Eye (tissue), 1 donor: ENCODE results near the gene FGFBP2.

Source experiments
- DNase-seq: peaks from one replicate; pipeline ENCODE4 v3.0.0-alpha.2; 2015

The FGFBP2 gene

DNA sequence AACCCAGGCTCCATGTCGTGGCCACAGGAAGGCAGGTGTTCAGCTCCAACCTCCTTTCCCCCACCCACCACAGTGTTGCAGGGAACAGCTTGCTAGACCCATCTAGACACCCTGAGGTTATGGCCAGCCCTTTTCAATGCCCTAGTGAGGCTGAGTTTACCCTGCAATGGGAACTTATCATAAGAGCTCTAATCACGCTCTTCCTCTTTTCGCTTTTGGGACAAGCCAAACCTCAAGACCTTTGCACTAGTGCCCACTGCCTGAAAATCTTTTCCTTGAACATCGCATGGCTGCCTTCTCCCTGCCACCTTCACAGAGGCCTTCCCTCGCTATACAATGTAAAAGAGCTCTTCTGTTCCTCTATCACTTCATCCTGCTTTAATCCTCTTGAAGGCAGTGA is 2.4 kb upstream of the FGFBP2 start:
- DNase-seq: no peak

- no peak for DNase-seq
Measured at GRCh38 chr4:15964159-15964558, 1.2 kb upstream of the FGFBP2 start.

GRCh38 chr4:15963576-15963975 is 601 bp upstream of the FGFBP2 start:
- no peak for DNase-seq

DNA sequence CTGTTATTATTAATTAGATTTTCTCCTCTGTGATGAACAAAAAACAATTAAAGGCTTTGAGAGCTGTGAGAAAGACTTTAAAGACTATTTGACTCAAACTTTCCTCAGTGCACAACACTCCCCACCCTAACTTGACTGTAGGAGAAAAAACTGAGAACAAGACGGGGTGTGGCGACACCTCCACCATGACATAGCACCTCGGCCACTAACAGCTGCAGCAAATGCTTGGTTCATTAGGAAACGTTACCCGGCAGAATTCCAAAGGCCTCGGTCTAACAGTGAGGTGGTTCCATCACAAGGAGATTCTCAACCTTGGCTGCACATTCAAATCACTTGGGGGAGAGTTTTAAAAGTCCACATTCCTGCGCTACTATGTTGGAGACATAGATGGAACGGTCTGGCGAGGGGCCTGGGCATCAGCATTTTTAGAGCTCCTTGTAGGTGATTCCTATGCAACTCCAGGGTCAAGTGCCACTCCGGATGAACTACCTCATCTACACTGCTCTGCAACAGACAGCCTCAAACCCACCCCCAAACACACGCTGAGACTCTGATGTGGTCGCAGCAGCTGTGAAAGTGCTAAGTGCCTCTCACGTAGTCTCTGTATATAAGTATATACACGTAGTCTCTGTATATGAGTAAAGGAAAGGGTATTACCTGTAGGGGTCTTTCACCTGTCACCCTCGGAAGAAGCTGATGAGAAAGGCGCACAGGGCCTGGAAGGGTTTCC is 1.0 kb downstream of the FGFBP2 start:
- no peak for DNase-seq

DNA sequence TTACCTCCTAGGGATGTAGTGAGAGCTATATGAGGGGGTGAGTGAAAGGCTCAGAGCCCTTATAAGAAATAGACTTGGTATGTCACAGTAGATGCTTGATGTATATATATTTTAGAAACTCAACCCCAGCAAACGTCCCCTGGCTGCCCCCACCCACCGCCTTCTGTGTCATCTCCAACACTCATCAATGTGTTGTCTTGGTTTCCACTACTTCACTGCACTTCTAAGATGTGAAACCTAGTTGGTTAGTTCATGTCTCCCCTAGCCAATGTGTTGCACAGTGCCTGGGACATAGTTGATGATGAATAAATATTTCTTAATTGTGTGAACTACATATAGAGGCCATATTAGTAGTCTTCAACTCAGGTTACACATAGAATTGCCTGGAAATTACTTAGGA is 4.4 kb downstream of the FGFBP2 start:
- no peak for DNase-seq

GRCh38 chr4:15956179-15956850 is 6.7 kb downstream of the FGFBP2 start:
- peak; percentile 74 for DNase-seq

- no peak for DNase-seq
Measured at GRCh38 chr4:15955670-15956069, 7.3 kb downstream of the FGFBP2 start.

GRCh38 chr4:15953625-15954024 is 9.3 kb downstream of the FGFBP2 start:
- DNase-seq: no peak

DNA sequence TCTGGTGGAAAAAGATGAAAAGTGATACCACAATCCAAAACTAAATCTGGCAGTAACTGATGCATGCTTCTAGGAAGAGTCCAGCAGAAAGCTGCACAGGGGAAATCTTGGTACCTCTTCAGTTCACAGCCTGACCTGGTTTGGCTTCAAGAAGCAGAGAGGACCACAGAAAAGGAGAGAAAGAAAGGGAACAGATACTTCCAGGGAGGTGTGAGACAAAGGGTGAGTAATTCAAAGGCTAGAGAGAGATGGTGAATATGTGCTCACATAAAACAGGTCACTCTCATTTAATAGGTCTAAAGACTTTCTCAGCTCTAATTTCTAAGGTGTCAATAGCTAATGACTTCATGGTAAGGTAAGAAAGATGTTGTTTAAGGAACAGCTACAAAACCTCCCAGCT is 11.2 kb downstream of the FGFBP2 start:
- DNase-seq: no peak

DNA sequence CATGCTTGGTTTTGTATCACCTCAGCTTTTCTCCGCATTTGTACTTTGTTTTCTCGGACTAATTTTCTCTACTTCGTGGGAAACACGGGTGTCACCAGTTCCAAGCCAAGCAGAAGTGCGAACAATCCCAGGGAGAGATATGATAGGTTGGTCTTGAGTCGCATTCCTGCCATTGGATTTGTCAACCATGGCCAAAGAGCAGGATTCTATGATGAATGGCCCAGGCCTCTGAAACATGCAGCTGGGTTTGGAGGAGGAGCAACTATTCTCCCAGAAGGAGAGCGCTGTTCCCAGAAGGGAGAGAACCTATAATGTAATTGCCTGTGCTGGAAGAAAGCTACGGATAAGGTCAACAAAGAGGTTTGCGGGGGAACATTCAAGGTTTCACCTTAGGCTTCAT is 14.1 kb downstream of the FGFBP2 start:
- DNase-seq: no peak

DNA sequence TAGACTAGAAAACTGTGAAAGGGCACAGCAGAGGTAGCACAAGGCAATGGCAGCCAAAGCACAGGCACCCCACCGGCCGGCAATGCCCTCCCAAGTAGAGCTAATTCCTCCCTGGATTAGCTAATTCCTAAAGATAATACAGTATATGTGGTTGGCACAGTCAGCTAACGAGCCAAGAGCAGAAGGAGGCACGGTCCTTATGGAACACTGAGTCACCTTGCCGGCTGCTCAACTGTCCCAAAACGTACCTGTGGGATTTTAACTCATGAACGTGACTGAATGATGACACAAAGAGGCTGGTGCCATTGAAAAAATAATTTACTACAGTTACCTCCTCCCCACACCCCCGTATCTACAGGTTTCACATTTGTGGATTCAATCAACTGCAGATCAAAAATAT is 15.3 kb downstream of the FGFBP2 start:
- DNase-seq: no peak

DNA sequence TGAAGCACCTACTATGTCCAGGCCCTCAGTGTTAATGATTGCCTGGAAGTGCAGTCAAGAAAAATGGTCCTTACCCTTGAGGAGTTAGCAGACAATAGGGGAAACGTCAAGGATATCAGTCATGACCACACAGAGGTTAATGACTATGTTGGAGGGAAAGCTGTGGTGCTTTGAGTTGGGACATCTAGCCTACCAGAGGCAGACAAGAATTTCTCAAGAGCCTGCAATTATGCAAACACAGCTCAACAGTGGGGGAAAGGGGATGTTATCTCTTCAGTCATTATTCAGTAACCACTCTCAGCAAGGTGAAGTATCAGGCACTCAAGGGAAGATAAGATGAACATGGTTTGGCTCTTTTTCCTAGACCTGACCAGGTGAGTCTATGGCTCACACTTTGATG is 17.5 kb downstream of the FGFBP2 start:
- DNase-seq: no peak

GRCh38 chr4:15944895-15945294 is 18.1 kb downstream of the FGFBP2 start:
- DNase-seq: no peak

- no peak for DNase-seq
Measured at GRCh38 chr4:15942283-15942682, 20.7 kb downstream of the FGFBP2 start.

- DNase-seq: no peak
Measured at GRCh38 chr4:15938640-15939039, 24.3 kb downstream of the FGFBP2 start, which contains the start of gene FGFBP1. TSS of gene FGFBP1 (minus strand) at chr4:15938740. CDS start at chr4:15936632, 2,108 bp downstream.

DNA sequence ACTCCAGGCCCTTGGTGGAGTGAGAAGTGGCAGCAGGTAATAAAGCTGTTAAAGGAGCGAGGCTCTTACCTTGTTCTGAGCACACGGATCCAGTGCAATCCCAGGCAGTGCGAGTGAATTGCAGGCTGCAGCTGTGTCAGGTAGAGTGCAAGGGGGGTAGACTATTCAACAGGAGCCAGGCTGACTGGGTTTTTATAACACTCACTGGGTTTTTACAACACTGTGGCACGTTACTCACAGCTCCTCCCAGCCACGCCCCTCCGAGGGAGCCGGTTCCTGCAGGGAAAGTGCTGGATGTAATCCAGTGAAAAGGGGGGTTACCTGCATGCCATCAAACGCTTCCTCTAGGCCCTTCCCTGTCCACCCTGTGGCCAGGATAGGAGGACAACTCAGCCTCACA is 24.8 kb downstream of the FGFBP2 start:
- no peak for DNase-seq

DNA sequence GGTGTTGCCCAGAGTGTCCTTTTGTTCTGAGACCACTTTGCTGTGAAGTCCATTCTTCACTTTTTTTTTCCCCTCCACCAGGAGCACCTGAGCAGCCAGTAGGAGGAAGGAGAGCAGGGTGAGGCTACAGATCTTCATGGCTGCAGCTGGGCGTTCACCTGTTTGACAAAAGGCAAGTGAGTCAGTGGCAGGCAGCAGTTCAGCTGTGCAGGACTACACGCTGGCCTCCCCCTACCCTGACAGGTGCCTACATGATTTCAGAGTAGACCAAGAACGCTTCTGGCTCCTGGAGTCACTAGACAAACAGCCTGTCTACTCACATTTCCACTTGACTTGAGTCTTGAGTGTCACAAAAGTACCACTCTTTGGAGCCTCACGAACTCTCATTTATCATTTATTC is 26.5 kb downstream of the FGFBP2 start:
- DNase-seq: no peak

- no peak for DNase-seq
Measured at GRCh38 chr4:15935504-15936402, 27.2 kb downstream of the FGFBP2 start.

- no peak for DNase-seq
Measured at GRCh38 chr4:15934259-15934658, 28.7 kb downstream of the FGFBP2 start.

DNA sequence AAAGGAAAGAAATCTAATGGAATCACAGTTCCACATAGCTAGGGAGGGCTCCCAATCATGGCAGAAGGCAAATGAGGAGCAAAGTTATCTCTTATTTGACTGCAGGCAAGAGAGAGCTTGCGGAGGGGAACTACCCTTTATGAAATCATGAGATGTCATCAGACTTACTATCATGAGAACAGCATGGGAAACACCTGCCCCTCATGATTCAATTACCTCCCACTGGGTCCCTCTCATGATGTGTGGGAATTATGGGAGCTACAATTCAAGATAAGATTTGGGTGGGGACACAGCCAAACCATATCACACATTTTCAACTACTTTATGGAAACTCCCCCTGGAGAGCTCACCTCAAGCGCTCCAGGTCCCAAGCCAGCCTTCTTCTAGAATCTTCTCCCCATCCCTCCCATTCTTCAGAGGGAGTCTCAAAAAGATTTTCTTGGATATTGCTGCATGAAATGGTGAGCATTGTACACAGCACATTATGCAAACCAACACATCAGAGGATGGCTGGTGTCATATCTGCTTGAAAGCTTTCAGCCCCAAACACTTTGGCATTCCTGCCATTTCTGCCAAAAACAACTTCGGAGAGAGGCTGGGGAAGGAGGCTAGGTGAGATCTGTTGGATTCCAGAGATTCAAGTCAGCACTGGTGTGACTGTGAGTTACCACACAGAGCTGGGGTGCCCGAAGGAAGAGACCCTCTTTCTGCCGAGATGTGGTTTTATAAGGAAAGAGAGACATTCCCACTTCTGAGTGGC is 31.3 kb downstream of the FGFBP2 start:
- DNase-seq: no peak

GRCh38 chr4:15930314-15930713 is 32.7 kb downstream of the FGFBP2 start:
- no peak for DNase-seq

- DNase-seq: no peak
Measured at GRCh38 chr4:15929540-15929939, 33.4 kb downstream of the FGFBP2 start.

GRCh38 chr4:15928883-15929282 is 34.1 kb downstream of the FGFBP2 start:
- DNase-seq: no peak
